Urinary bladder (tissue), 4 donors: ENCODE measurements around the gene ARHGAP1. TPM values are rescaled to one million over a fixed set of nuclear protein-coding genes. Genes with fewer than 3 reads are reported as not detected.
"Not testable (repeated sequence)": the region's sequence is repeated elsewhere in the genome, so short reads cannot be mapped to it uniquely, and the experiment has no call there.

Experiments
- DNase-seq: peaks from one replicate; pipeline ENCODE4 v3.0.0-alpha.2; 2015; ENCODE audit errors: extremely low spot score
- H3K27ac ChIP-seq: one replicate; pipeline ENCODE4 v1.5.1; 2013; ENCODE audit warnings: low read depth, mild to moderate bottlenecking, moderate library complexity
- H3K36me3 ChIP-seq: one replicate; pipeline ENCODE4 v1.6.1; 2013; ENCODE audit warnings: mild to moderate bottlenecking, moderate library complexity; ENCODE audit not compliant: insufficient read depth
- H3K4me1 ChIP-seq: one replicate; pipeline ENCODE4 v1.6.1; 2013; ENCODE audit warnings: mild to moderate bottlenecking, moderate library complexity; ENCODE audit not compliant: insufficient read depth
- H3K4me3 ChIP-seq: one replicate; pipeline ENCODE4 v1.5.1; 2013; ENCODE audit warnings: low read depth, low read length
- WGBS: extraction: QIAGEN DNeasy Blood & Tissue Kit; methylation state at CpG from one replicate; pipeline ENCODE4 v1.1.7; 2013; 5-methylcytosine and 5-hydroxymethylcytosine counted together
- polyA plus RNA-seq: library from polyadenylated mRNA; stranded (reverse); fragments of 200-250 nt; gene quantifications from one replicate; pipeline ENCODE4 v1.2.3, GENCODE V29; 2013
- total RNA-seq: library from RNA; depleted of rRNA; stranded (reverse); fragments of >200 nt; gene quantifications from one replicate; pipeline ENCODE4 v1.2.3, GENCODE V29; 2014
- donor health status: healthy with polysubstance abuse.
- donor health status: healthy.

Gene ARHGAP1
- total and polyA plus RNA-seq, 2 donors = 41.8 to 128 TPM

GRCh38 chr11:46679241-46680163 is 20.9 kb downstream of the ARHGAP1 start:
- WGBS = 89% methylated on average over 26 of the region's 26 CpGs
- Histone ChIP-seq H3K36me3 (peaks cover 2% of the 10 kb centered on the region), H3K4me3 (no peak overlapping the region), H3K27ac (no peak overlapping the region), H3K4me1 (no peaks in the 10 kb centered on the region)
- no peak for DNase-seq

DNA sequence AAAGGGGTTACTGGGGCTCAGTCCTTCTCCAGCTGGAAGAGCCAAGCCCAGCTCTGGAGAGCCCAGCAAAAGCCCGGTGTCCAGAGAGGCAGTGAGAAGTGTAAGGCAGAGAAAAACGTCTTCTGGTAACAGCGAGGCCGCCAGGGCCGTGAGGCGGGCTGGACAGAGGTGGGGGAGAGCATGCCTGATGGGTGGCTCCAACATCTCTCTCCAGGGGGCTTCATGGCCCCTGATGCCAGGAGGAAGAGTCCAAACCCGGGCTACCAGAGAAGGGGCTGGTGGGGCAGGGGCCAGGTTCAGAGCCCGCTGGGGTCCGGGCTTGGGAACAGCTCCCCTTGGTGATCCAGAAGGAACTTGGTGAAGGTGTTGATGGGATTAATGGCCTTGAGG is 21.7 kb downstream of the ARHGAP1 start:
- H3K4me1 ChIP-seq = no peaks in the 10 kb centered on the region
- H3K27ac ChIP-seq = no peak overlapping the region
- no peak for DNase-seq
- H3K36me3 ChIP-seq = peaks cover 2% of the 10 kb centered on the region
- 89% methylated on average over 9 of the region's 9 CpGs for WGBS
- H3K4me3 ChIP-seq = no peak overlapping the region

- Histone ChIP-seq H3K4me1 (no peaks in the 10 kb centered on the region), H3K4me3 (no peak overlapping the region), H3K36me3 (peaks cover 2% of the 10 kb centered on the region), H3K27ac (no peak overlapping the region)
- DNase-seq = no peak
- WGBS = 79% methylated on average over 10 of the region's 10 CpGs
Observed at GRCh38 chr11:46677991-46678740, 22.3 kb downstream of the ARHGAP1 start.

DNA sequence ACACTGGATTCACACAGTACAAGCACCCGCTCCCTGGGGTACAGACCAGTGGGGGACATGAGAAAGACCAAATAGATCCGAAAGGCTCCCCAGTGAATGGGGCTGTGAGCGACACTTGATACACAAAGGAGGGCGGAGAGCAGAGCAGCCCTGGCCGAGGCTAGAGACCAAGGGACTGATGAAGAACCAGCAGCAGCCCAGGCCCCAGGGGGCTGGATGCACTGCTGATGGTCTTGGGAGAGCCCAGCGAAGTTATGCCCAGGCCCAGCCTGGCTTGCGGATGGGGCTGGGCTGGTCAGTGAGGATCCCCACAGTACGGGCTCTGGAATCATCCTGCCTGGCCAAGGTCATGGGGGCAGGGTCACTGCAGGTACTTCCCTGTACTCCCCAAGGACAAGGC is 23.2 kb downstream of the ARHGAP1 start:
- WGBS = 85% methylated on average over 8 of the region's 8 CpGs
- Histone ChIP-seq H3K36me3 (peaks cover 2% of the 10 kb centered on the region), H3K27ac (no peak overlapping the region), H3K4me1 (no peaks in the 10 kb centered on the region), H3K4me3 (no peak overlapping the region)
- DNase-seq = no peak

DNA sequence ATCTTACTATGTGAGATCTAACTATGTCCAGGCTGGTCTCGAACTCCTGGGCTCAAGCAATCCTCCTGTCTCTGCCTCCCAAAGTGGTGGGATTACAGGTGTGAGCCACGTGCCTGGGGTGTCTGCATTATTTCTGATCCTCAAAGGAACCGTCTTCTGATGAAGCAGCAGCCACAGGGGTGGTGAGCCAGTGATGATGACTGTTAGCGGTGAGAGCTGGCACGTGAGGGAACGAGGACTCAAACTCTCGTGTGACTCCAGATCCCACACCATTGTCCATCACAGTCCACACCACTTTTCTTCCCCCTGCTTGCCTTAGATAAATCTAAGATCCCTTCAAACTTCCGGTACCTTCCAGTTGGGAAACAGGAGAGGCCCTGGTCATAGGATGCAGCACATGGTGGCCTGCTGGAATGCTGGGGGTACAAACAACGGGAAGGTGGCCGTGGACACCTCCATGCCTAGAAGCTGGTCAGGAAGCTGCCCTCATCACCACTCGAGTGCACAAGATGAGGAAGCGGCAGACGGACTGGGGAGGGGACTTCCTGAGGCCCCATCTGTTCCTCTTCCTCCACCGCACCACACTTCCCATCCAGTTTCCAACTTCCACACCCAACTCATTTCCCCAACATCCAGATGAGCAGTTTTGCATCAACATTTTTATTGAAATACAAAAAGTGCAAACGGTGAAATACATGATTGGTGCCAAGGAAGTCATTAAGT is 23.8 kb downstream of the ARHGAP1 start:
- WGBS = 79% methylated on average over 15 of the region's 15 CpGs
- no peak for DNase-seq
- Histone ChIP-seq H3K36me3 (peaks cover 2% of the 10 kb centered on the region), H3K4me3 (no peak overlapping the region), H3K27ac (no peak overlapping the region), H3K4me1 (no peaks in the 10 kb centered on the region)

DNA sequence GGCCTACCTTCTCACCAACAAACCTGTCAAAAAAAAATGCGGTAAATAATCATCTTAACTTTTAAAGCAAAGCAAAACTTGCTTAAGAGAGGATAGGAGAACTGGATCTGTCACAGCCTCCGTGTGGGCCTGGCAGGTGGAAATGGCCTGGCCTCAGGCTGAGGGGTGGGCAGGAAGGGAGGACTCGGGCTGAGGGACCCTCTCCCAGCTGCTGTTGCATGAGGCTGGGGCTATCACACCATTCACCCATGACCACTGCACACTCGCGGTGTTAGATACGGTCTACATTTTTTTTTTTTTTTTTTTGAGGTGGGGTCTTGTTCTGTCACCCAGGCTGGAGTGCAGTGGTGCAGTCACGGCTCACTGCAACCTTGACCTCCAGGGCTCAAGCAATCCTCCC is 24.5 kb downstream of the ARHGAP1 start:
- Histone ChIP-seq H3K4me1 (no peaks in the 10 kb centered on the region), H3K36me3 (peaks cover 2% of the 10 kb centered on the region), H3K4me3 (no peak overlapping the region), H3K27ac (peak overlapping the region; percentile 77)
- DNase-seq = no peak
- WGBS = 81% methylated on average over 7 of the region's 7 CpGs

DNA sequence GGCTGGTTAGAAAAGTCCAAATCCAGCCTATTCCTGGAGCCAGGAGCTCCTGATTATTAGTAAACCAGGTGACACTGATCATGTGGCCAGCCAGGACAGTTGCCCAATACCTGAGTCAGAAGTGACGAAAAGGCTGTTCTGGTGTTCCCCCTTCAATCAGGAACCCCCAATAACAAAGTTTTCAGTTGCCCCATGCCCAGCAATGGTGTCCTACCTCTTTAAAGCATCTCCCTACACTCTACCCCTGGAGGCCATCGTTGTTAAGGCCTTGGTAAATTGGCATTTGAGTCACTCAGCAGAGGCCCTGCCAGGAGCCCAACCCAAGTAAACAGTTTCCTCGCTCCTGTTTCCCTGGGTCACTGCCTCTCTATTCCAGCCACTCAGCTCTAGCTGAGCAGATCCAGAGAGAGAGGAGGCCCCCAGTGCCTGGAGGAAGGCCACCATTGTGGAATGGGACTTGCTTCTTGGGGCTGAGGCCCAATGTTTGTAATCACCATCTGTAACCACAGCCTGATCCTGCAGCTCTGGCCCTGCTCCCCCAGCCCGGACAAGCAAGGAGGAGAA is 25.0 kb downstream of the ARHGAP1 start:
- no peak for DNase-seq
- Histone ChIP-seq H3K4me1 (no peaks in the 10 kb centered on the region), H3K27ac (peak overlapping the region; percentile 77), H3K36me3 (peaks cover 2% of the 10 kb centered on the region), H3K4me3 (no peak overlapping the region)
- WGBS = 14% methylated on average over 4 of the region's 4 CpGs

- Histone ChIP-seq H3K27ac (peak overlapping the region; percentile 77), H3K4me1 (no peaks in the 10 kb centered on the region), H3K36me3 (no peaks in the 10 kb centered on the region), H3K4me3 (no peak overlapping the region)
- 28% methylated on average over 12 of the region's 12 CpGs for WGBS
- DNase-seq = no peak
Observed at GRCh38 chr11:46674463-46675287, 25.7 kb downstream of the ARHGAP1 start.

DNA sequence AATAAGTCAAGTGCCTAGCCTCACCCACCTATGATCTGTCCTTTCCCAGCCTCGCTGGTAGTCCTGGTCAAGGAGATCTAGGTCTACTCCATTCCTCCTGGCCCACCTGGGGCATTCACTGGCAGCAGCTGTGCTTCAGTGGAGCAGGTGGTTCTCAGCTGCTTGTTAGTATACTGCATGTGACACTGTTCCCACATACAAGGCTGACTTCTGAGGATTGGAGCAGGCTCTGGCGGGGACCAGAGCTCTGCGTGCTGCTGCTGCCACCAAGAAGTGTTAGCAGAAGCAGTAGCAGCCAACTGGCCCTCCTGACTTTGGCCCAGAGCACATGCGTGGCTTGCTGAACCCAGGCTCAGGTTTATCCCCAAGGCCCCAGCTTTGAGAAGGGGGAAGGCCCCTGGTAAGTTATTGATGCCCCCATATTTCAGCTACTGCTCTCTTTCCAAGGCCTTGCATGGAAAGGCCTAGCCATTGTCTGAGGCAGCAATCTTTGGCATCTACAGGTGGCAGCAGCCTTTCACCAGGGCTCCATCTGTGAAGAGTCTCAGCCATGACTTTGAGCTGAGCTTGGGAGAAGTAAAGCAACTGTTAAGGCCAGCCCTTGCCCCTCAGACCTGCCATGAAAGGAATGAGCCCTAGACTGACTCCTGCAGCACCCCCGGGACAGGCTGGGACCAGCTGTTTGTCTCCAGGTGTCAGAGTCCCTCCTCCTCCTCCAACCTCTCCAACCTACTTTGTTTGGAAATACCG is 26.5 kb downstream of the ARHGAP1 start:
- Histone ChIP-seq H3K27ac (peak overlapping the region; percentile 75), H3K4me1 (no peaks in the 10 kb centered on the region), H3K4me3 (no peak overlapping the region), H3K36me3 (no peaks in the 10 kb centered on the region)
- no peak for DNase-seq
- 66% methylated on average over 6 of the region's 6 CpGs for WGBS

DNA sequence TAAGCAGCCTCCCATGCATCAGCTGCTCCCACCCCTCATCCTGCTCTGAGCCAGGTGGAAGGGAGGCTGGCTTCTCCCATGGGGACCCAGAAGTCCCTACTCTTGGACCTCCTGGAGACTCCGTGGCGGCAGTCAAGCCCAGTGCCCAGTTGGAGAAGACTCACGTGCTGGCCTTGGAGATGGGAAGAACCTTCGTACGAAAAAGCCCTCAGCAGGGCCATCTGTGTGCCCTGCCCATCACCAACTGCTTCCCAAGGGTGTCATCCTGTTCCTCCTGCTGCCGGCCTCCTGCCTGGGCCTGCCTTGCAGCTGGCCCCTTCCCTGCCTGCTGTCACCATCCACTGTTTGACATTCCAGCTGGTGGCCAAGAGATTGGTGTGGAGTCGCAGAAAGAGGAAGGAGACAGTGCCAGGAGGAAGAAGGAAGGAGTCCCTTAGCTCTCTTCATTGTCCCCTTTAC is 28.0 kb downstream of the ARHGAP1 start:
- no peaks in the 10 kb centered on the region for H3K4me1 ChIP-seq
- 71% methylated on average over 7 of the region's 7 CpGs for WGBS
- no peak overlapping the region for H3K4me3 ChIP-seq
- H3K36me3 ChIP-seq = no peaks in the 10 kb centered on the region
- H3K27ac ChIP-seq = no peak overlapping the region
- DNase-seq = no peak

DNA sequence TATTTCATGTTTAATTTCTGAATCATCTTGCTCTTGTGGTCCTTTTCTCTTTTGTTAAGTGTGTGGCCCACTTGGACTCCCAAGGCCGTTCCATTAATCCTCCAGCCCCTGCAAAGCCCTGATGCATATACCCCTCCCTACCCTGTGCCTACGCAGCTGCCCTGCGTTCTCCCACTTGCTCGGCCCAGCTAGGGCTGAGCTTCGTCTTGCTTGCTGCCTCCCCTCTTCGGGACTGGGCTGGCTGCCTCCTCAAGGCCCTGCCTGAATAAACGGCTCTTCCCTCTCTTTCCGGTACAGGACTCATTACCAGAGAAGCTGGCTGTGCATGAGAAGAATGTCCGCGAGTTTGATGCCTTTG is 28.5 kb downstream of the ARHGAP1 start:
- no peak for DNase-seq
- Histone ChIP-seq H3K36me3 (no peaks in the 10 kb centered on the region), H3K27ac (no peak overlapping the region), H3K4me3 (no peak overlapping the region), H3K4me1 (no peaks in the 10 kb centered on the region)
- 89% methylated on average over 10 of the region's 10 CpGs for WGBS

- not testable (repeated sequence) for H3K4me3 ChIP-seq, DNase-seq, H3K4me1 ChIP-seq, H3K27ac ChIP-seq, H3K36me3 ChIP-seq
- 91% methylated on average over 3 of the region's 3 CpGs for WGBS
Observed at GRCh38 chr11:46670521-46670920, 29.9 kb downstream of the ARHGAP1 start.
